ENCODE measurements around the gene NEGR1.

NEGR1 gene

GRCh38 chr1:71494163-71494562 is 788.2 kb downstream of the NEGR1 start:
- no peak for DNase-seq

- DNase-seq = no peak
Measured at GRCh38 chr1:71492298-71493041, 789.9 kb downstream of the NEGR1 start.

GRCh38 chr1:71490432-71490831 is 791.9 kb downstream of the NEGR1 start:
- DNase-seq = no peak

- DNase-seq = no peak
Measured at GRCh38 chr1:71488555-71489252, 793.6 kb downstream of the NEGR1 start.

- DNase-seq = no peak
Measured at GRCh38 chr1:71473331-71473730, 809.0 kb downstream of the NEGR1 start.

- no peak for DNase-seq
Measured at GRCh38 chr1:71465093-71465492, 817.2 kb downstream of the NEGR1 start.

- no peak for DNase-seq
Measured at GRCh38 chr1:71464016-71464415, 818.3 kb downstream of the NEGR1 start.

GRCh38 chr1:71463144-71463543 is 819.2 kb downstream of the NEGR1 start:
- DNase-seq = no peak

GRCh38 chr1:71462247-71462646 is 820.1 kb downstream of the NEGR1 start:
- no peak for DNase-seq

GRCh38 chr1:71461416-71461815 is 820.9 kb downstream of the NEGR1 start:
- DNase-seq = no peak

- DNase-seq = no peak
Measured at GRCh38 chr1:71448444-71448843, 833.9 kb downstream of the NEGR1 start.

- no peak for DNase-seq
Measured at GRCh38 chr1:71438626-71439025, 843.7 kb downstream of the NEGR1 start.

GRCh38 chr1:71435951-71436350 is 846.4 kb downstream of the NEGR1 start:
- DNase-seq = no peak

- DNase-seq = no peak
Measured at GRCh38 chr1:71434240-71434639, 848.1 kb downstream of the NEGR1 start.

- DNase-seq = no peak
Measured at GRCh38 chr1:71428029-71428428, 854.3 kb downstream of the NEGR1 start.

GRCh38 chr1:71427066-71427465 is 855.3 kb downstream of the NEGR1 start:
- no peak for DNase-seq

GRCh38 chr1:71424536-71424935 is 857.8 kb downstream of the NEGR1 start:
- no peak for DNase-seq

GRCh38 chr1:71422221-71422620 is 860.1 kb downstream of the NEGR1 start:
- DNase-seq = no peak

GRCh38 chr1:71417421-71417820 is 864.9 kb downstream of the NEGR1 start:
- no peak for DNase-seq

- DNase-seq = no peak
Measured at GRCh38 chr1:71414179-71414578, 868.2 kb downstream of the NEGR1 start.

- DNase-seq = no peak
Measured at GRCh38 chr1:71413441-71414175, 868.7 kb downstream of the NEGR1 start.

GRCh38 chr1:71400050-71400449 is 882.3 kb downstream of the NEGR1 start:
- no peak for DNase-seq
